OCI-LY1 (cell line): ENCODE results near the gene NOL8.

Source experiments
- H2AFZ ChIP-seq: fragments of 200-600 bp; sonication (generic), shearing (Covaris generic); 2 replicates; pipeline ENCODE4 v1.6.0; 2014; ENCODE audit warnings: antibody characterized with exemption, mild to moderate bottlenecking, low read length
- H3F3A ChIP-seq: fragments of 200-600 bp; sonication (generic), shearing (Covaris generic); 2 replicates; pipeline ENCODE4 v1.6.0; 2014; ENCODE audit warnings: mild to moderate bottlenecking, antibody characterized with exemption, low read length, moderate library complexity; ENCODE audit not compliant: insufficient read depth
- H3K27ac ChIP-seq: fragments of 200-600 bp; sonication (generic); 2 replicates; pipeline ENCODE4 v1.5.1; 2014; ENCODE audit warnings: low read length, mixed run types, mild to moderate bottlenecking, low read depth; ENCODE audit not compliant: poor library complexity, severe bottlenecking
- H3K27me3 ChIP-seq: fragments of 200-600 bp; sonication (generic); 2 replicates; pipeline ENCODE4 v1.6.0; 2014; ENCODE audit warnings: antibody characterized with exemption, mild to moderate bottlenecking, low read length, moderate library complexity; ENCODE audit not compliant: insufficient read depth
- H3K36me3 ChIP-seq: fragments of 200-600 bp; sonication (generic); 2 replicates; pipeline ENCODE4 v1.6.1; 2014; ENCODE audit warnings: mild to moderate bottlenecking, antibody characterized with exemption, low read length, moderate library complexity, mixed read lengths; ENCODE audit not compliant: insufficient read depth
- H3K4me1 ChIP-seq: fragments of 200-600 bp; sonication (generic); 2 replicates; pipeline ENCODE4 v1.5.1; 2014; ENCODE audit warnings: mild to moderate bottlenecking, low read length, moderate library complexity; ENCODE audit not compliant: insufficient read depth, severe bottlenecking
- H3K4me2 ChIP-seq: fragments of 200-600 bp; sonication (generic), shearing (Covaris generic); 2 replicates; pipeline ENCODE4 v1.6.1; 2014; ENCODE audit warnings: low read length
- H3K4me3 ChIP-seq: fragments of 200-600 bp; sonication (generic); 2 replicates; pipeline ENCODE4 v1.5.1; 2014; ENCODE audit warnings: low read length, low read depth, mild to moderate bottlenecking, mixed read lengths; ENCODE audit not compliant: poor library complexity, severe bottlenecking
- H3K79me2 ChIP-seq: fragments of 200-600 bp; shearing (Covaris generic); 2 replicates; pipeline ENCODE4 v1.6.1; 2016; ENCODE audit warnings: mixed run types, low read length, mixed read lengths; ENCODE audit not compliant: insufficient read depth
- H3K9ac ChIP-seq: fragments of 200-600 bp; sonication (generic), shearing (Covaris generic); 2 replicates; pipeline ENCODE4 v1.6.1; 2014; ENCODE audit warnings: mild to moderate bottlenecking, low read length, mixed read lengths
- H3K9me2 ChIP-seq: fragments of 200-600 bp; sonication (generic), shearing (Covaris generic); 2 replicates; pipeline ENCODE4 v1.6.1; 2014; ENCODE audit warnings: low read depth, mild to moderate bottlenecking, low read length, mixed read lengths
- H3K9me3 ChIP-seq: fragments of 200-600 bp; shearing (Covaris generic); 2 replicates; pipeline ENCODE4 v1.6.1; 2014; ENCODE audit warnings: low read length, mixed read lengths
- H4K20me1 ChIP-seq: fragments of 200-600 bp; sonication (generic), shearing (Covaris generic); 2 replicates; pipeline ENCODE4 v1.6.0; 2016; ENCODE audit warnings: mild to moderate bottlenecking, low read length; ENCODE audit not compliant: insufficient read depth
- CTCF ChIP-seq: fragments of 200-600 bp; sonication (generic), shearing (Covaris generic); IDR thresholded peaks from 2 replicates; pipeline ENCODE4 v1.5.1; 2017; ENCODE audit warnings: mild to moderate bottlenecking, antibody characterized with exemption, low read length, moderate library complexity, mixed read lengths
- EZH2 ChIP-seq: fragments of 200-600 bp; sonication (generic), shearing (Covaris generic); IDR thresholded peaks from 2 replicates; pipeline ENCODE4 v1.8.0; 2017; ENCODE audit warnings: borderline replicate concordance, mixed run types, mild to moderate bottlenecking, antibody characterized with exemption, low read length, moderate library complexity, mixed read lengths

The NOL8 gene

GRCh38 chr9:92295827-92296258 lies 29.3 kb downstream of the NOL8 start:
- Histone ChIP-seq H4K20me1 (no peaks in the 10 kb centered on the region), H3K27me3 (no peaks in the 10 kb centered on the region), H3F3A (0 out of 2 replicates have a peak, but pooled peaks cover 4% of the 10 kb centered on the region), H3K4me1 (peaks cover 41% of the 10 kb centered on the region), H3K9ac (no peak overlapping the region), H3K9me2 (no peaks in the 10 kb centered on the region), H3K36me3 (peaks cover 54% of the 10 kb centered on the region), H3K79me2 (peaks cover 27% of the 10 kb centered on the region), H3K27ac (peak overlapping the region; percentile 32), H3K4me2 (no peak overlapping the region), H3K4me3 (no peak overlapping the region), H2AFZ (no peak overlapping the region), H3K9me3 (no peaks in the 10 kb centered on the region)
- TF ChIP-seq CTCF = no peak
- no peak for TF ChIP-seq EZH2

- Histone ChIP-seq H3K27ac (peak overlapping the region; percentile 75), H3K27me3 (no peaks in the 10 kb centered on the region), H3K9me2 (no peaks in the 10 kb centered on the region), H3F3A (0 out of 2 replicates have a peak, but pooled peaks cover 4% of the 10 kb centered on the region), H2AFZ (no peak overlapping the region), H3K79me2 (peaks cover 32% of the 10 kb centered on the region), H3K36me3 (peaks cover 54% of the 10 kb centered on the region), H3K9ac (no peak overlapping the region; the same call in 1 of the 2 replicates), H3K4me1 (peaks cover 41% of the 10 kb centered on the region), H3K4me3 (no peak overlapping the region), H3K9me3 (no peaks in the 10 kb centered on the region), H4K20me1 (no peaks in the 10 kb centered on the region), H3K4me2 (peak overlapping the region; percentile 75; the same call in 1 of the 2 replicates)
- TF ChIP-seq EZH2 (no peak), CTCF (no peak)
These were observed 29.8 kb downstream of the NOL8 start for GRCh38 chr9:92295240-92295790.

GRCh38 chr9:92294297-92294676 lies 30.9 kb downstream of the NOL8 start:
- Histone ChIP-seq H3K4me3 (peak overlapping the region; percentile 88), H2AFZ (no peak overlapping the region), H3K9me3 (no peaks in the 10 kb centered on the region), H3K4me1 (peaks cover 37% of the 10 kb centered on the region), H3K27ac (peak overlapping the region; percentile 75), H3K79me2 (peaks cover 42% of the 10 kb centered on the region), H3K27me3 (no peaks in the 10 kb centered on the region), H3K4me2 (peak overlapping the region; percentile 75), H3K9ac (peak overlapping the region; percentile 74), H3K9me2 (no peaks in the 10 kb centered on the region), H4K20me1 (no peaks in the 10 kb centered on the region), H3F3A (0 out of 2 replicates have a peak, but pooled peaks cover 4% of the 10 kb centered on the region), H3K36me3 (peaks cover 54% of the 10 kb centered on the region)
- no peak for TF ChIP-seq EZH2
- no peak for TF ChIP-seq CTCF
